GM21717 (cell line): ENCODE data around the gene CDH11.

Source experiments
- ATAC-seq: cut with Tn5 transposase; IDR thresholded peaks from one replicate; pipeline ENCODE4 v1.9.1; 2021; ENCODE audit warnings: mild to moderate bottlenecking, moderate library complexity; ENCODE audit not compliant: unreplicated experiment

CDH11 gene

DNA sequence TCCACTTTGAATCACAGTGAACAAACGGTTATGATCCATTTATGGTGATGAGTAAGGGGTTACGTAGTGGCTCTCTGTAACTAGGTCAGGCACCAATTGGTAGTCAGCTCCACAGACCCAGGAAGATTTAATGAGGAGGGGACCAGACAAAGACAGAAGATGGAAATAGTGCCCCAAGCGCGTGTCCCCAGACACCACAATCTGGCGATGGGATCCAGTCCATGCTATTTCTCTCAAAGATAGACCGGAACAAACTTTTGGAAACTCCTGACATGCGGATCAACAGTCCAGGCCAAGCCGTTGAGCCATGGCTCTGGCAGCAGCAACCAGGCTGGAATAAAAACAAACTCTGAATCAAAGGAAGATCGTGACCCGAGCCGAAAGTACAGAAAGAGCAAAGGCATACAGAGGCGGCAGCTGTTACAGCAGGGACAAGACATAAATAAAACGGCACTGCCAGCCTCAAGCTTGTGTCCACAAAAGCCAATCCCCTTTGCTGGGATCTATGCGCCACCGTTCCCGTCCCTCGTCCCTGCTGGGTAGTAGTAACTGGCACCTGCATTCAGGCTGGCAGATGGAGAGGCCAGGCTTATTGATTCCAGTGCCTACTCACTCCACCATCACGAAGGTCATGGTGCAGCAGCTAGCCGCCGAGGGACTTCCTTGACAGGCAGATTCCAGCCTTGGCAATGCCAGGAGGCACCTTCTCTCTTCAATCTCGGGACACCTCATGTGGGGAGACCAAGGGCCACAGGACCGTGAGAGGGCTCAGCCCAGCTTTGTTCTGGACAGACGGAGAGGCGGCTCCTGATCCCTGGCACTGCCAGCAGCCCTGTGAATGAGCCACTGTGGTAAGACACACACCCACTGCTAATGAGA lies 50.2 kb downstream of the CDH11 start:
- no peak for ATAC-seq

- no peak for ATAC-seq
Measured at GRCh38 chr16:65070831-65071432, 50.9 kb downstream of the CDH11 start.

- ATAC-seq = no peak
Measured at GRCh38 chr16:65069766-65070165, 52.1 kb downstream of the CDH11 start.

GRCh38 chr16:65069065-65069464 lies 52.8 kb downstream of the CDH11 start:
- no peak for ATAC-seq

DNA sequence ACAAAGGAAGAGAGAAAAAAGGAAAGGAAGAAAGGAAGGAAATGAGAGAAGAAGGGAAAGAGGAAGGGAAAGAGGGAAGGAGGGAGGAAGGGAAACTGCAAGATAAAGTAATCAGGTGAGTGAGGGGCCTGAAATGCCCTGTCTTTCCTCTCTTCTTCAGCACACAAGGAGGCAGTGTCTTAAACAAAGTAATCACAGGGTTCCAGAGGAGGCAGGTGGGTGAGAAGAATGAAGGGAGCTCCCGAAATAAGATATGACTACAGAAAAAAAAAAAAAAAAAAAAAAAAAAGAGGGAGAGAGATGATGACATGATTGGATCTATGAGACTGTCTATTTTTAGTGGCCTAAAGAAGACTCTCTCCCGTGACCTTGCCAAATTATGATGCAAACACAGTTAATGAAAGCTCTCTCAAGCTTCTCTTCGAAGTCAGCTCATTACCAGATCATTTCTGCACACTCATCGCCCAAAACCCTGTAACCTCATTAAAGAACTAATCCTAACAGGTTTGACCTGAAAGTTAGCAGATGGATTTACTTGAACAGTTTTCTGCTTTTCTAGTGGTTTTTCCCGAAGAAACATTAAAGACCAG lies 53.6 kb downstream of the CDH11 start:
- ATAC-seq = no peak

DNA sequence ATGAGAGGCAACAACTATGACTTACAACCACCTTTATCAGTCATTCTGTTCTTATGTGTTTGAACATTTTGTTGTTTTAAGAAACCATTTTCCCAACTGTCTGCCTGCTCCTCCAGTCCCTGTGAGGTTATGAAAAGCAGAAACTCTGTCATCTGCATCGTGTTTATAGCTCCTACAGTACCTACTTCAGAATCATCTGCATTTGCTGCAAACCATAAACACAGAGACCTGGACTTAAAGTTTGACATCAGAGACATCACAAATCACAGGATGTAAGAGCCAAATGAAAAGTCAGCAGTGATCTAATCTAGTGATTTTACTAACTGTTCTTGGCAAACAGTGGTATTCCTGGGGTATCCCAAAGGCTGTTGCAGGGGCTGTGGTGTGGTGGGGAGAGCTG lies 55.2 kb downstream of the CDH11 start:
- ATAC-seq = no peak

- no peak for ATAC-seq
Measured at GRCh38 chr16:65065031-65065430, 56.8 kb downstream of the CDH11 start.

GRCh38 chr16:65064131-65064530 lies 57.7 kb downstream of the CDH11 start:
- ATAC-seq = no peak

- no peak for ATAC-seq
Measured at GRCh38 chr16:65062736-65063583, 58.9 kb downstream of the CDH11 start.

DNA sequence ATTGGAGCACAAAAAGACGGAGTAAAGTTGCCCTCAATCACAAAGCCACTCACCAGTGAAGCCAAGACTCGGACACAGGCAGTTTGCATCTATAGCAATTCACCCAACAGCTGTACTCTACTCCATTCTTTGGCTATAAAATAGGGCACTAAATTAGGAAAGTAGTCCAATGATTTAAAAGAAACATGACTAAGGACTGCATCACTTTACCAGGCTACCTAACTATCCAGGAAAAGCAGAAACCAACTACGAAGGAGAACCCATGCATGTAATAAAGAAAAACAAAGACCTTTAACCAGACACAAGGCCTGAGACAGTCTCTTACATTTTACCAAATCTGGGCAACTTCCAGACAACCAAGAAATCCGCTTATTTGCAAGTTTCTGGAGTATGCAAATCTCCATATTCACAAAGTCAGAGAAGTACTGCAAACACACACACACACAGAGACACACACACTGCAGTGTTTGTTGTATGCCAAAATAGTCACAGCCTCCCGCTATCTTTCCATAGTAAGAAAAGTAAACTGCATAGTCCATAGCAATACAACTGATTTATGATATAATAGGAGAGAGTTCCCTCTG lies 59.8 kb downstream of the CDH11 start:
- ATAC-seq = no peak

GRCh38 chr16:65061263-65061662 lies 60.6 kb downstream of the CDH11 start:
- ATAC-seq = no peak

- ATAC-seq = no peak
Measured at GRCh38 chr16:65059406-65059980, 62.4 kb downstream of the CDH11 start.

DNA sequence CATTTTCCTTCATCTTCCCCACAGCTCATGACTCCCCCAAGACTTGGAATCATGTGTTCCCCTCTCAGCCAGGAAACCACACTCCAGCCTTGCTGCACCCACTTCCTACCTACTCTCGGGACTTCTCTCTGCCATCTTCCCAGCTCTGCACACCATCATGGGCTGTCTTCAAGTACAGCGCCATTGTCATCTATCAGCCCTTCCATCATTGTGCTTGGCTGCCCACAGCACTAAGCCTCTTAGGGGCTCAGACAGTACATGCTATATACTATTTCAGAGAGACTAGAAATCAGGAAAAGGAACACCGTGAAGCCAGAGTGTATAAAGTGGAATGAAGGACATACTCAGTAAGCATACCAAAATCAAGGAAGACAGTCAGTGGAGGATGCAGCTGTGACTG lies 64.7 kb downstream of the CDH11 start:
- ATAC-seq = no peak

DNA sequence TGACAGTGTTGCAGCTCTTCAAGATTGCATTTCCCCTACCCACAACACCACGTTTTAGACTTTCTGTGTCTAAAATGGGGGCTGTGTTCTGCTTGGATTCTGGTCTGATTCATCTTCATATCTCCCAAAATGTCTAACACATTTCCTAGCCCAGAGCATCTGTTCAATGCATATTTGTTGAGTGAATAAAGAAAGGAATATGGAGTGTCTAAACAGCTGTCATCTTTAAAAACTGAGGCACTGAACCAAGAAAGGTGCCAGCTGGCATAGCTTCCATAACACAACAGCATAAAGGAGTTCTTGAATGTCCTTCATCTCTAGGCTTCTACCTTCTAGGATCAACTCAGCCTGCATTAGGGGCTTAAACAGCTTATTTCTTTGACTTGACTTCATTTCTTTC lies 67.4 kb downstream of the CDH11 start:
- ATAC-seq = no peak

DNA sequence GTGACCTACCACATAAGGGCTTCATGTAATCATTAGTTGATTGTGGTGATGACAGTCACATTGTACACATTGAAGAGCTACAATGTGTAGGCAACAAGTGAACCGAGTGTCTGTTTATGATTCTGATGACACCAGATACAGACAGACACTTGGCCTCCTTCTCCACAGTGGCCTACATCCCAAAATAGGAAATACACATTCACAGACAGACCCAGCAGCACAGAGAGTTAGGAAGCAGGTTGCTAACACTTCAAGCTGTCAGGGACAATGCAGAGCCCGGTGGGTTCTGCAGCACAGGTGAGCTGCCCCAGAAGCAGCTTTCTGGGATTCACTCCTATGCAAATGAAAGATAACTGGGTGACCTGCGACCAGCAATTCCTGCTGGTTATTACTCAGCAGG lies 72.2 kb downstream of the CDH11 start:
- ATAC-seq = no peak

DNA sequence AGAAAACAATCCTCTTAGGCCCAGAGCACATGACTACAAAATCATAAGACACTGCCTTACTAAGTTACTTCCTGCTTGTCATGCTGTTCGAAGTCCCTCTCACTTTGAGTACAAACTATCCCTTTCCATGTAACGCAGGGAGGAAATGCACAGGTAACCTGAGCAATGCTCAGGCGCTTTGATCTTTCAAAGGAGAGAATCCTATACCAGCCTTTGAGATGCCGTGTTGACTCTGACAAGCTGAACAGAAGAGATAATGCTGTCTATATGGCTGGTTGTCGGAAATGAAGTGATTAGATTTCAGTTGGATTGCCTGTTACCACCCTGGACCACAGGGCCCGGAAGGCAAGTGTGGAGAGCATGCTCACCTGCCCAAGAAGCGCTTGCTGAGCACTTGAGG lies 75.9 kb downstream of the CDH11 start:
- ATAC-seq = no peak

DNA sequence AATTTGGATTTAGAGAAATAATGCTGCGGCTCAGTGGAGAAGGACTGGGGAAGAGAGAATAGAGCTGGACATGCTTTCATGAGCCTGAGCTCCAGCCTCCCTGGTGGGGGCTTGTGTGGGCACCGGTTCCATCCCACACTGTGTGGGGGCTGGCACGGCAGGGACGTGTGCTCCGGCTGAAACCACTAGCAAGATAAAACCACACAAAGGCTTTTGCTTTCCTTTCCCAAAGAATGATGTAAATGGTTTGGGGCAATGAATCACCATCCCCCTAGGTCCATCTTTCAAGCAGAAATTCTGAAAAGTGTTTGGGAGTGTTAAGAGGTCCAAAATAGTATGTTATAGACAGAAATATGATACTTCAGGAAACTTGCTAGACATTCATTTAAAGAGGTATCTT lies 77.0 kb downstream of the CDH11 start:
- ATAC-seq = no peak

DNA sequence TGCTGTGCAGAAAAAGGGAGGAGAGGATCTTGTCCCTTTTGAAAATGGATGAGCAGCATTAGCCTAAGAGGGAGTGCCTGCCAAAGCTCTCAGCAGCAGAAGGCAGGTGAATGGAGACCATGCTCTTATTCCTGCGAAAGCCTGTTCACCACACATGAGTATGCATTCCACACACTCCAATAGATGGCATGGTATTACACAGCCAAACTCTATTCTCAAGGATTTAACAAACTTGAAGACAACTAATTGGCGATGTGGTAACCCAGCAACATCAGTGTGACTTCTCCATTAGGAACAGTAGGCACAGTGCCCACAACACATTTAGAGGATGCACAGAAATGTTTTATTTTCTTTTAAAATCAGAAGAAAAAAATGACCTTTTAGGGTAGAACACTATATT lies 77.8 kb downstream of the CDH11 start:
- no peak for ATAC-seq

DNA sequence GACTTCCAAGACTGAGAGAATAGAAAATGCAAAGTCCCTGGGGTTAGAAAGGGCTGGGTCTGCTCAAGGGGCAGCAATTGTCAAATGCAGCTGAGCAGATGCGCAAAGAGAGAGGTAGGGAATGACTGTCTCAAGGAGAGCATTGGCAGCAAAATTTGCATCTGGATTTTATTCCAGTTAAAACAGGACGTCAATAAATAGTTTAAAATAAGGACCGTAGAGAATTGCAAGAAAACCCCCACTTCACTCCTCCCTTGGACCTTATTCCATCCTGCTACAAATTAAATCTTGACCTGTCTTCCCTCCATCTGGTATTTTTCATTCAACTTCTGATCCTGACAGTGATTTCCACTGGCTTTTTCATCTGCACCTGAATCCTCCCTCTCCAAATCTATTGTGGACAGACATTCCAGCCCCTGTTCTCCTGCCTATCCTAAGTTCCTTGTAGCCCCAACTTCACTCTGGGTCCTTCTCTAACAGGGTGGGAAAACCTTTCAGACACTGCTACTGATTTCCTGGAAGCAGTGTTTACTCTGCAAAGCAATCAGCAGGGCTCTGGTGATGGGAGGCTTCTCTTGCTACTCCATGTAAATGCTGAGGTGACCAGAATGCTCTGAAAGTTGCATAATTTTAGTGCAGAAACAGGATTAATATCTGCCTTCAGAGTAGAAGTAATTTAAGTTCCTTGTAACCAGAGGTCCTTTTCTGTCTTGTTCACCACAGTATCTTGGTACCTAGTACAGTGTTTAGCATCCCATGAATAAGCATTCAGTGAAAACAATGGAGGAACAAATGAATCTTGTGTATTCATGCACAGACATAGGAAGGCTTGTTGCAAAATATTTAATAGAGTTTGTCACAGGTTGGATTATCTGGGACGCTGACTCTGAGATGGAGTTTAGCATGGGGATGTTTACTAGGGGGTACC lies 79.2 kb downstream of the CDH11 start:
- no peak for ATAC-seq
